Measurements from ENCODE around the gene RAB13.

RAB13 gene

GRCh38 chr1:153956997-153957715, 29.0 kb downstream of the RAB13 start:
- no peak for DNase-seq (ENCODE audit: low read depth in 2 of 2)

GRCh38 chr1:153954826-153955225, 31.3 kb downstream of the RAB13 start:
- no peak for DNase-seq (ENCODE audit: low read depth in 2 of 2)

- no peak for DNase-seq (ENCODE audit: low read depth in 2 of 2)
These were observed 32.2 kb downstream of the RAB13 start for GRCh38 chr1:153953859-153954365.

- DNase-seq (ENCODE audit: low read depth in 2 of 2) = no peak
These were observed 34.3 kb downstream of the RAB13 start for GRCh38 chr1:153951801-153952200.

- DNase-seq (ENCODE audit: low read depth in 2 of 2) = no peak
These were observed 35.0 kb downstream of the RAB13 start for GRCh38 chr1:153951183-153951582.

GRCh38 chr1:153946622-153947241, 39.4 kb downstream of the RAB13 start, which contains the start of gene DENND4B:
Gene DENND4B (minus strand): TSS chr1:153946718. CDS start chr1:153944374, 2,344 bp downstream.
- DNase-seq (ENCODE audit: low read depth in 2 of 2) = peak; percentile 50 to 60

GRCh38 chr1:153945795-153946621, 40.1 kb downstream of the RAB13 start:
- peak; percentile 45 to 57 for DNase-seq (ENCODE audit: low read depth in 2 of 2)

GRCh38 chr1:153945131-153945794, 40.9 kb downstream of the RAB13 start:
- peak; percentile 55 to 69 for DNase-seq (ENCODE audit: low read depth in 2 of 2)

GRCh38 chr1:153944827-153945117, 41.4 kb downstream of the RAB13 start:
- DNase-seq (ENCODE audit: low read depth in 2 of 2) = no peak

GRCh38 chr1:153944005-153944826, 41.9 kb downstream of the RAB13 start:
- no peak for DNase-seq (ENCODE audit: low read depth in 2 of 2)

GRCh38 chr1:153942766-153943549, 43.2 kb downstream of the RAB13 start:
- DNase-seq (ENCODE audit: low read depth in 2 of 2) = no peak

GRCh38 chr1:153941826-153942725, 44.1 kb downstream of the RAB13 start:
- no peak for DNase-seq (ENCODE audit: low read depth in 2 of 2)

GRCh38 chr1:153940756-153941155, 45.4 kb downstream of the RAB13 start:
- DNase-seq (ENCODE audit: low read depth in 2 of 2) = no peak

- no peak for DNase-seq (ENCODE audit: low read depth in 2 of 2)
These were observed 46.7 kb downstream of the RAB13 start for GRCh38 chr1:153939476-153939875.

GRCh38 chr1:153938996-153939395, 47.1 kb downstream of the RAB13 start:
- DNase-seq (ENCODE audit: low read depth in 2 of 2) = no peak

GRCh38 chr1:153937331-153937730, 48.8 kb downstream of the RAB13 start:
- no peak for DNase-seq (ENCODE audit: low read depth in 2 of 2)

GRCh38 chr1:153936011-153936802, 49.9 kb downstream of the RAB13 start:
- DNase-seq (ENCODE audit: low read depth in 2 of 2) = no peak

GRCh38 chr1:153934746-153935145, 51.4 kb downstream of the RAB13 start:
- DNase-seq (ENCODE audit: low read depth in 2 of 2) = no peak
